Neural cell (in vitro differentiated cells): ENCODE measurements around the gene ARHGAP4.

Source experiments
- MXI1 ChIP-seq: fragments of 450-650 bp; conservative IDR thresholded peaks from 2 replicates; pipeline ENCODE4 v1.6.1; 2014; ENCODE audit warnings: antibody characterized with exemption, mild to moderate bottlenecking; ENCODE audit not compliant: poor library complexity, severe bottlenecking
- REST ChIP-seq: IDR thresholded peaks from 2 replicates; pipeline ENCODE4 v1.6.1; 2012; ENCODE audit warnings: borderline replicate concordance
- TF ChIP-seq, protein P1 (sequence below): fragments of 450-650 bp; IDR thresholded peaks from 2 replicates; pipeline ENCODE4 v1.5.1; 2014; ENCODE audit warnings: antibody characterized with exemption, mild to moderate bottlenecking, moderate library complexity; ENCODE audit not compliant: poor library complexity, severe bottlenecking

GRCh38 chrX:153908219-153908860 is 17.7 kb downstream of the ARHGAP4 start:
- TF ChIP-seq MXI1 = no peak
- TF ChIP-seq REST = no peak
- TF ChIP-seq, protein P1, sequence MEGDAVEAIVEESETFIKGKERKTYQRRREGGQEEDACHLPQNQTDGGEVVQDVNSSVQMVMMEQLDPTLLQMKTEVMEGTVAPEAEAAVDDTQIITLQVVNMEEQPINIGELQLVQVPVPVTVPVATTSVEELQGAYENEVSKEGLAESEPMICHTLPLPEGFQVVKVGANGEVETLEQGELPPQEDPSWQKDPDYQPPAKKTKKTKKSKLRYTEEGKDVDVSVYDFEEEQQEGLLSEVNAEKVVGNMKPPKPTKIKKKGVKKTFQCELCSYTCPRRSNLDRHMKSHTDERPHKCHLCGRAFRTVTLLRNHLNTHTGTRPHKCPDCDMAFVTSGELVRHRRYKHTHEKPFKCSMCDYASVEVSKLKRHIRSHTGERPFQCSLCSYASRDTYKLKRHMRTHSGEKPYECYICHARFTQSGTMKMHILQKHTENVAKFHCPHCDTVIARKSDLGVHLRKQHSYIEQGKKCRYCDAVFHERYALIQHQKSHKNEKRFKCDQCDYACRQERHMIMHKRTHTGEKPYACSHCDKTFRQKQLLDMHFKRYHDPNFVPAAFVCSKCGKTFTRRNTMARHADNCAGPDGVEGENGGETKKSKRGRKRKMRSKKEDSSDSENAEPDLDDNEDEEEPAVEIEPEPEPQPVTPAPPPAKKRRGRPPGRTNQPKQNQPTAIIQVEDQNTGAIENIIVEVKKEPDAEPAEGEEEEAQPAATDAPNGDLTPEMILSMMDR = no peak
